K562 (cell line): Measurements from ENCODE around the gene UQCC2. TPM values are rescaled to one million over a fixed set of nuclear protein-coding genes. Genes with fewer than 3 reads are reported as not detected.

Experiments
- AFF1 ChIP-seq, 2 experiments: fragments of 450-650 bp; IDR thresholded peaks; 2 replicates each; pipeline ENCODE4 v1.6.1; 2018; ENCODE audit warnings: mild to moderate bottlenecking in 2 of 2, low read depth in 1 of 2; ENCODE audit not compliant: partially characterized antibody in 2 of 2
- ARID3B ChIP-seq: fragments of 250-450 bp; sonication (Bioruptor Pico); IDR thresholded peaks from 2 replicates; pipeline ENCODE4 v1.4.0; 2020; ENCODE audit warnings: borderline replicate concordance
- BRD4 ChIP-seq: fragments of 200-600 bp; sonication (generic); IDR thresholded peaks from 2 replicates; pipeline ENCODE4 v1.6.1; 2017; ENCODE audit warnings: inconsistent platforms
- CTCF ChIP-seq, 3 experiments: IDR thresholded peaks in 2 of 3; conservative IDR thresholded peaks in 1 of 3; 2 replicates each; pipeline ENCODE4 v1.5.1; 2011 to 2012; ENCODE audit warnings: low read length in 3 of 3, mild to moderate bottlenecking in 3 of 3, control low read depth in 2 of 3, improper control_type of control experiment in 1 of 3, inconsistent platforms in 1 of 3, low read depth in 1 of 3, mixed read lengths in 1 of 3, moderate library complexity in 1 of 3; ENCODE audit not compliant: insufficient read depth in 2 of 3
- DEAF1 ChIP-seq: fragments of 450-650 bp; formaldehyde crosslinking; IDR thresholded peaks from 2 replicates; pipeline ENCODE4 v1.4.0; 2020; ENCODE audit warnings: mild to moderate bottlenecking, moderate library complexity
- ELF2 ChIP-seq: fragments of 250-450 bp; sonication (Bioruptor Pico); IDR thresholded peaks from 2 replicates; pipeline ENCODE4 v1.5.0; 2021; ENCODE audit warnings: mild to moderate bottlenecking
- ESRRB ChIP-seq: fragments of 250-450 bp; sonication (Bioruptor Pico); IDR thresholded peaks from 2 replicates; pipeline ENCODE4 v1.5.0; 2020; ENCODE audit warnings: mild to moderate bottlenecking, moderate library complexity, borderline replicate concordance
- HDGF ChIP-seq: fragments of 450-650 bp; IDR thresholded peaks from 2 replicates; pipeline ENCODE4 v1.6.1; 2016
- MAFF ChIP-seq: IDR thresholded peaks from 2 replicates; pipeline ENCODE4 v1.6.1; 2012; ENCODE audit warnings: low read length, improper control_type of control experiment
- MBD2 ChIP-seq: sonication (generic); IDR thresholded peaks from 2 replicates; pipeline ENCODE4 v1.6.1; 2016; ENCODE audit warnings: low read depth, borderline replicate concordance
- PCBP2 ChIP-seq: fragments of 200-400 bp; formaldehyde crosslinking; IDR thresholded peaks from 2 replicates; pipeline ENCODE4 v1.6.1; 2018; ENCODE audit warnings: low read length, low read depth, mild to moderate bottlenecking, moderate library complexity; ENCODE audit not compliant: poor library complexity, severe bottlenecking
- SIN3B ChIP-seq: fragments of 450-650 bp; IDR thresholded peaks from 2 replicates; pipeline ENCODE4 v1.6.1; 2017; ENCODE audit warnings: low read depth, mild to moderate bottlenecking, moderate library complexity
- SMAD4 ChIP-seq: fragments of 250-450 bp; sonication (Bioruptor Pico); conservative IDR thresholded peaks from 2 replicates; pipeline ENCODE4 v1.8.0; 2021; ENCODE audit warnings: inconsistent platforms, mild to moderate bottlenecking, moderate library complexity
- STAG1 ChIP-seq: sonication (generic); formaldehyde crosslinking; IDR thresholded peaks from 2 replicates; pipeline ENCODE4 v1.5.0; 2020; ENCODE audit warnings: missing genetic modification reagents, borderline replicate concordance
- TBP ChIP-seq: optimal IDR thresholded peaks from 2 replicates; pipeline ENCODE3; 2011; ENCODE audit warnings: low read depth, low read length, improper control_type of control experiment
- ZKSCAN8 ChIP-seq: fragments of 200-800 bp; sonication (Bioruptor generic); IDR thresholded peaks from 2 replicates; pipeline ENCODE4 v1.6.1; 2016; ENCODE audit warnings: missing genetic modification characterization, missing compliant biosample characterization
- ZNF511 ChIP-seq: sonication (generic); formaldehyde crosslinking; IDR thresholded peaks from 2 replicates; pipeline ENCODE4 v1.8.0; 2022; ENCODE audit warnings: mild to moderate bottlenecking, missing genetic modification reagents
- polyA plus RNA-seq, 8 experiments: library from polyadenylated mRNA; depleted of rRNA in 4 of 8; stranded (reverse) in 5 of 8; unstranded in 3 of 8; fragments of >200 nt; fragmentation: Nextera tagmentation in 2 of 8; fragmentation: Illumina TruSeq in 1 of 8; extraction: Ambion mirVana in 2 of 8; extraction: Trizol in 1 of 8; gene quantifications; 2 replicates each; pipeline versions ENCODE4 v1.2.1 to v1.2.3, GENCODE V29; 2011 to 2014; ENCODE audit warnings: inconsistent platforms in 1 of 8, missing spikeins in 1 of 8
- total RNA-seq, 7 experiments: library from RNA; depleted of rRNA in 6 of 7; stranded (reverse); fragments of >200 nt in 6 of 7; fragmentation: Illumina TruSeq in 2 of 7; extraction: Trizol in 2 of 7; gene quantifications; 2 replicates each; pipeline versions ENCODE4 v1.2.1 to v1.2.3, GENCODE V29; 2011 to 2021; ENCODE audit warnings: low replicate concordance in 1 of 7

The UQCC2 gene
- total and polyA plus RNA-seq, 9 of the 15 experiments (the other 6 are each of a cell fraction or from before 2014, with no cell fraction given): 58.5 to 927 (median 158) TPM

- no peak for TF ChIP-seq MAFF
- TF ChIP-seq SMAD4 (CRISPR knock-in tag): 0 out of 2 replicates have a peak, but pooled peaks have one; percentile 31
- TF ChIP-seq ZNF511 (CRISPR knock-in tag): 0 out of 2 replicates have a peak, but pooled peaks have one; percentile 53
- no peak for TF ChIP-seq ELF2 (CRISPR knock-in tag)
- TF ChIP-seq CTCF (IDR thresholded peaks at IDR 0.05 in 2 of 3, conservative IDR thresholded peaks at IDR 0.05 in 1 of 3; ENCODE audit: insufficient read depth in 2 of 3, low read depth in 1 of 3, low read length in 3 of 3): peak; percentile 91 to 96 (median 94)
- TF ChIP-seq MBD2: no peak
- TF ChIP-seq ESRRB (CRISPR knock-in tag): no peak
- peak; percentile 86 for TF ChIP-seq HDGF
- no peak for TF ChIP-seq ARID3B (CRISPR knock-in tag)
- TF ChIP-seq SIN3B: no peak
- no peak for TF ChIP-seq PCBP2
- TF ChIP-seq ZKSCAN8: no peak
- TF ChIP-seq TBP: no peak
- peak; percentile 58; the same call in 1 of the 2 replicates for TF ChIP-seq STAG1 (CRISPR knock-in tag)
- TF ChIP-seq AFF1 (IDR thresholded peaks at IDR 0.05; ENCODE audit: low read depth in 1 of 2, partially characterized antibody in 2 of 2): no peak
- TF ChIP-seq BRD4: no peak
- TF ChIP-seq DEAF1 (CRISPR knock-in tag): peak; percentile 35; the same call in 1 of the 2 replicates
Observed at GRCh38 chr6:33700391-33701050, 11.0 kb downstream of the UQCC2 start (continued).
